ENCODE results near the gene NACC2. TPM values are rescaled to one million over a fixed set of nuclear protein-coding genes. Genes with fewer than 3 reads are reported as not detected.

Gene NACC2
- total and polyA plus RNA-seq, 2 of the 8 experiments (the other 6 are each of a cell fraction or from before 2014, with no cell fraction given), result 8.3 to 14.0 TPM

DNA sequence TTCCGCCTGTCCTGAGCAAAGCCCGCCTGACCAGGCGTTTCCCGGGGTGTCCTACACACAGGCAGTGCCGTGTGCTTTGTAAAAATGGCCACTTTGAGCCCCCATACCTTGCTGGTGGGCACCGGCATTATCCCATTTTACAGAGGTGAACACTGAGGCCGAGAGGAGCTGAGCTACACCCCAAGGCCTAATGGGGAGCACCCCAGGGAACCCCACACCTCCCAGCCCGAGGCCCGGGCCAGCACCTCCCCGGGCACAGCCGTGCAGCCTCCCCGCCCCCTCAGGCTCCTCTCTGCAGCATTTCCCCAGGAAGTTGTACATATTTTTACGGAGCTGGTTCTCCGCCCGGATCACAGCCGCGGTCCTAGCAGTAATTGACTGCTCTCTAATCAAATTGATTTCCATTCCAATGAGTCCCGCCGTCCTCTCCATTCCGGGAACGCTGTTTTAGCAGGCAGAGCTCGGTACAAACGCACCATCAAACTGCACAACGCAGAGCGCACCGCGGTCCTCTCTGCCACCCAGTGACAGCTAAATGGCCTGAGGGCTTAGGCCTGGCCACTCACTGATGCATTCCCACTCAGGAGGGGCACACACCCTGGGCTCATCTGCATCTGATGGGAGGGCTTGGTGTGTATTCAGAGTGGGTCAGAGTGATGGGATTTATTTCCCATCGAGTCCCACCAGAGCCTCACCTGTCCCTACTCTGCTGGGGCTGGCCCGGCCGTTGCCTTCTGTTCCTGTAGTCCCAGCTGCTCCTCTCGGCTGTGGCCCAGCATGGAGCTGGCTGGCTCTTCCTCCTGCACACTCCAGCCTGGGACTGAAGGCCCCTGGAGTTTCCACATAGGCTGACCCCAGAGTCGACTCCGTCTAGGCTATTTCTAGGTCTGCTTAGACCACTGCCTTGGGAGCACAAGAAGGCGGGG lies 97.7 kb downstream of the NACC2 start:
- DNase-seq (ENCODE audit: low read depth in 1 of 2, low spot score in 2 of 2) (no peak), FAIRE-seq (no peak)
- Histone ChIP-seq H2AK5ac (ENCODE audit: low read depth, low read length) (no peak overlapping the region), H3K23ac (ENCODE audit: insufficient read length) (no peak overlapping the region), H3K79me1 (ENCODE audit: low read depth, low read length) (no peaks in the 10 kb centered on the region), H3K4ac (replicated peaks; ENCODE audit: insufficient read length, low read depth, low read length) (no peak overlapping the region), H3K56ac (replicated peaks; ENCODE audit: insufficient read length, low read depth, low read length) (no peak overlapping the region), H2BK120ac (replicated peaks; ENCODE audit: low read depth, low read length) (no peak overlapping the region), H4K91ac (replicated peaks; ENCODE audit: insufficient read length, low read length) (peak overlapping the region; percentile 66), H3K9ac (replicated peaks in 1 of 4; ENCODE audit: extremely low read depth in 1 of 4, low read depth in 3 of 4, low read length in 3 of 4) (no peak overlapping the region), H3K4me2 (ENCODE audit: insufficient read depth in 1 of 2, low read depth in 2 of 2, low read length in 2 of 2) (no peak overlapping the region), H4K20me1 (replicated peaks in 1 of 2; ENCODE audit: control insufficient read depth in 1 of 2, insufficient read depth in 2 of 2, low read length in 2 of 2) (no peaks in the 10 kb centered on the region), H3K36me3 (ENCODE audit: control insufficient read depth in 2 of 4, insufficient read depth in 4 of 4, low read length in 3 of 4) (no peaks in the 10 kb centered on the region), H2AFZ (ENCODE audit: low read length) (no peak overlapping the region), H3K4me3 (ENCODE audit: extremely low read depth in 1 of 4, insufficient read depth in 2 of 4, low read depth in 3 of 4, low read length in 4 of 4) (no peak overlapping the region), H4K8ac (ENCODE audit: extremely low read depth, insufficient read depth, low read length) (no peak overlapping the region), H3K27ac (ENCODE audit: low read depth, low read length) (no peak overlapping the region), H3K9me3 (ENCODE audit: insufficient read depth in 2 of 2, low read depth in 1 of 2, low read length in 1 of 2) (no peaks in the 10 kb centered on the region), H3K14ac (ENCODE audit: insufficient read length) (no peak overlapping the region), H2BK15ac (ENCODE audit: low read length) (no peak overlapping the region), H3K27me3 (replicated peaks in 1 of 4; ENCODE audit: control insufficient read depth in 3 of 4, extremely low read depth in 1 of 4, insufficient read depth in 3 of 4, low read length in 3 of 4) (no peaks in the 10 kb centered on the region), H2BK5ac (ENCODE audit: low read depth, low read length) (no peak overlapping the region), H3K4me1 (replicated peaks in 1 of 4; ENCODE audit: control insufficient read depth in 3 of 4, insufficient read depth in 4 of 4, low read length in 3 of 4) (peaks cover 6 to 19% (median 16%) of the 10 kb centered on the region in 4 experiments), H4K5ac (ENCODE audit: insufficient read length, low read depth, low read length) (no peak overlapping the region), H2BK12ac (ENCODE audit: low read depth, low read length) (0 out of 2 replicates have a peak overlapping the region, but pooled peaks have one; percentile 2), H3K18ac (ENCODE audit: extremely low read depth, low read length) (no peak overlapping the region), H3K23me2 (ENCODE audit: low read depth, low read length) (no peaks in the 10 kb centered on the region; the same call in 1 of the 2 replicates), H3K79me2 (ENCODE audit: control insufficient read depth in 1 of 2, insufficient read depth in 2 of 2, low read length in 2 of 2) (no peaks in the 10 kb centered on the region), H2BK20ac (ENCODE audit: low read length) (no peak overlapping the region)
- 94% methylated on average over 34 of the region's 34 CpGs; no CpG with 5 or more reads in 1 of the 2 experiments for WGBS, 2 experiments (ENCODE audit: extremely low coverage in 1 of 2, insufficient coverage in 1 of 2, insufficient read length in 1 of 2, insufficient replicate concordance in 2 of 2, low coverage in 1 of 2, low lambda C conversion rate in 2 of 2, missing lambda C conversion rate in 1 of 2)
- ChIA-PET POLR2A (ENCODE audit: partially characterized antibody) (interaction anchor here (1.2 to 1.3 kb wide), 2 partner anchors 9 to 11 kb away, joined by 3 read pairs; no protein-coding TSS in a partner anchor), CTCF (ENCODE audit: partially characterized antibody) (interaction anchor here (0.9 to 2.5 kb wide), 3 partner anchors 30 to 199 kb away, joined by 3 to 9 read pairs (median 3); no protein-coding TSS in a partner anchor)
- TF ChIP-seq KDM4A (IDR thresholded peaks at IDR 0.05; ENCODE audit: low read depth, low read length, severe bottlenecking), result no peak
- peak; percentile 53; the same call in 1 of the 2 replicates for TF ChIP-seq KDM1A (IDR thresholded peaks at IDR 0.05; ENCODE audit: borderline replicate concordance, low read length)
